DOHH2 (cell line): ENCODE data around the gene HIPK2.
A peak's percentile ranks its signal among the peaks of the same experiment; 100 is the strongest.

ENCODE experiments used
- H3F3A ChIP-seq: fragments of 200-600 bp; sonication (generic), shearing (Covaris generic); 2 replicates; pipeline ENCODE4 v1.6.0; 2016; ENCODE audit warnings: antibody characterized with exemption, mild to moderate bottlenecking; ENCODE audit not compliant: control insufficient read depth, insufficient read depth
- H3K27ac ChIP-seq: fragments of 200-600 bp; sonication (generic); 2 replicates; pipeline ENCODE4 v1.5.1; 2014; ENCODE audit warnings: low read depth, mild to moderate bottlenecking, low read length, moderate library complexity
- H3K27me3 ChIP-seq: fragments of 200-600 bp; sonication (generic); 2 replicates; pipeline ENCODE4 v1.6.1; 2014; ENCODE audit warnings: mild to moderate bottlenecking, low read length, mixed read lengths; ENCODE audit not compliant: control insufficient read depth
- H3K36me3 ChIP-seq: fragments of 200-600 bp; sonication (generic); 2 replicates; pipeline ENCODE4 v1.6.1; 2014; ENCODE audit warnings: mild to moderate bottlenecking, low read length, moderate library complexity, mixed read lengths; ENCODE audit not compliant: control insufficient read depth
- H3K4me1 ChIP-seq: fragments of 200-600 bp; sonication (generic); 2 replicates; pipeline ENCODE4 v1.6.1; 2014; ENCODE audit warnings: mild to moderate bottlenecking, low read length, mixed read lengths; ENCODE audit not compliant: control insufficient read depth
- H3K4me2 ChIP-seq: fragments of 200-600 bp; sonication (generic); 2 replicates; pipeline ENCODE4 v1.6.0; 2014; ENCODE audit warnings: mild to moderate bottlenecking, low read length, moderate library complexity
- H3K4me3 ChIP-seq: fragments of 200-600 bp; sonication (generic); 2 replicates; pipeline ENCODE4 v1.5.1; 2014; ENCODE audit warnings: mild to moderate bottlenecking, low read length, mixed read lengths
- H3K79me2 ChIP-seq: fragments of 200-600 bp; sonication (generic); 2 replicates; pipeline ENCODE4 v1.6.1; 2014; ENCODE audit warnings: mild to moderate bottlenecking, low read length, mixed read lengths; ENCODE audit not compliant: control insufficient read depth
- H3K9me2 ChIP-seq: fragments of 200-600 bp; sonication (generic); replicated peaks from 2 replicates; pipeline ENCODE4 v1.6.1; 2014; ENCODE audit warnings: mild to moderate bottlenecking, low read length, mixed read lengths; ENCODE audit not compliant: control insufficient read depth
- H3K9me3 ChIP-seq: fragments of 200-600 bp; sonication (generic); 2 replicates; pipeline ENCODE4 v1.6.1; 2014; ENCODE audit warnings: antibody characterized with exemption, low read length, mixed read lengths; ENCODE audit not compliant: control insufficient read depth, insufficient read depth
- H4K20me1 ChIP-seq: fragments of 200-600 bp; sonication (generic); 2 replicates; pipeline ENCODE4 v1.6.0; 2014; ENCODE audit warnings: low read depth, mild to moderate bottlenecking, antibody characterized with exemption, low read length, moderate library complexity; ENCODE audit not compliant: control insufficient read depth, insufficient read depth
- CTCF ChIP-seq: fragments of 200-600 bp; sonication (generic); IDR thresholded peaks from one replicate; pipeline ENCODE4 v1.5.1; 2014; ENCODE audit warnings: antibody characterized with exemption, mild to moderate bottlenecking, low read depth, low read length; ENCODE audit not compliant: poor library complexity, severe bottlenecking
- EZH2phosphoT487 ChIP-seq: fragments of 200-600 bp; sonication (generic); IDR thresholded peaks from 2 replicates; pipeline ENCODE4 v1.6.1; 2017; ENCODE audit warnings: borderline replicate concordance, mild to moderate bottlenecking, antibody characterized with exemption, low read length, moderate library complexity, mixed read lengths

The HIPK2 gene

GRCh38 chr7:139777948-139778841 is at the start of gene HIPK2:
Gene HIPK2 (minus strand): TSS chr7:139777998. CDS start chr7:139777623, 375 bp downstream.
- H3K27me3 ChIP-seq, result peaks cover 87% of the 10 kb centered on the region
- H3K9me3 ChIP-seq, result no peaks in the 10 kb centered on the region
- no peak within 1 kb of the TSS for H3K27ac ChIP-seq
- no peaks in the 10 kb centered on the region for H3K9me2 ChIP-seq
- H4K20me1 ChIP-seq, result no peaks in the 10 kb centered on the region
- no peaks in the 10 kb centered on the region for H3F3A ChIP-seq
- peak within 1 kb of the TSS; percentile 59 for H3K4me3 ChIP-seq
- H3K79me2 ChIP-seq, result no peaks in the 10 kb centered on the region
- TF ChIP-seq CTCF, result no peak
- TF ChIP-seq EZH2phosphoT487, result peak; percentile 98
- H3K4me2 ChIP-seq, result peak within 1 kb of the TSS; percentile 62
- peaks cover 13% of the 10 kb centered on the region for H3K4me1 ChIP-seq
- no peaks in the 10 kb centered on the region for H3K36me3 ChIP-seq

DNA sequence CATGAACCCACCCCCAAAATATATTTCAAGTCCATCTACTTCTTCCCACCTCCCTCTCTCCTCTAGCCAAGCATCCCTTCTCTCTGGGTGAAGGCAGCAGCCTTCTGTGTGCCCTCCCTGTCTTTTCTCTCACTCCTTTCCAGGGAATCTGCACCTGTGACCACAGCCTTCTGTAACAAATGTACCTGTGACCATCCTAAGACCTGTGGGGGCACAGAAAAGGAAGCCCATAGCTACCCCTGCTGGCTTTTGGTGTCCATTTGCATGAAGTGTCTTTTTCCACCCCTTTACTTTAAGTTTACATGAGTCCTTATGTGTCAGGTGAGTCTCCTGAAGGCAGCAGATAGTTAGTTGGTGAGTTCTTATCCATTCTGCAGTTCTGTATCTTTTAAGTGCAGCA is 49.2 kb upstream of the HIPK2 start:
- H3K9me2 ChIP-seq, result no peaks in the 10 kb centered on the region
- H3K4me1 ChIP-seq, result peaks cover 9% of the 10 kb centered on the region; the same call in 1 of the 2 replicates
- H3K9me3 ChIP-seq, result no peaks in the 10 kb centered on the region
- H3K4me3 ChIP-seq, result no peak overlapping the region
- H3K79me2 ChIP-seq, result no peaks in the 10 kb centered on the region
- H3K27ac ChIP-seq, result no peak overlapping the region
- no peaks in the 10 kb centered on the region for H4K20me1 ChIP-seq
- H3F3A ChIP-seq, result no peaks in the 10 kb centered on the region
- H3K4me2 ChIP-seq, result no peak overlapping the region
- H3K36me3 ChIP-seq, result no peaks in the 10 kb centered on the region
- TF ChIP-seq EZH2phosphoT487, result no peak
- TF ChIP-seq CTCF, result peak; percentile 11
- H3K27me3 ChIP-seq, result peaks cover 20% of the 10 kb centered on the region

- Histone ChIP-seq H3K79me2 (no peaks in the 10 kb centered on the region), H3K4me2 (no peak overlapping the region), H3K9me3 (no peaks in the 10 kb centered on the region), H3K4me1 (peaks cover 6% of the 10 kb centered on the region; the same call in 1 of the 2 replicates), H3K36me3 (no peaks in the 10 kb centered on the region), H3K4me3 (no peak overlapping the region), H3K27ac (no peak overlapping the region), H4K20me1 (no peaks in the 10 kb centered on the region), H3K27me3 (peaks cover 19% of the 10 kb centered on the region), H3F3A (no peaks in the 10 kb centered on the region), H3K9me2 (no peaks in the 10 kb centered on the region)
- TF ChIP-seq EZH2phosphoT487, result no peak
Measured at GRCh38 chr7:139825666-139826290, 48.0 kb upstream of the HIPK2 start.
